ENCODE measurements around the gene MAK.
A peak's percentile ranks its signal among the peaks of the same experiment; 100 is the strongest.
"Not testable (repeated sequence)": the region's sequence is repeated elsewhere in the genome, so short reads cannot be mapped to it uniquely, and the experiment has no call there.

MAK gene, protein sequence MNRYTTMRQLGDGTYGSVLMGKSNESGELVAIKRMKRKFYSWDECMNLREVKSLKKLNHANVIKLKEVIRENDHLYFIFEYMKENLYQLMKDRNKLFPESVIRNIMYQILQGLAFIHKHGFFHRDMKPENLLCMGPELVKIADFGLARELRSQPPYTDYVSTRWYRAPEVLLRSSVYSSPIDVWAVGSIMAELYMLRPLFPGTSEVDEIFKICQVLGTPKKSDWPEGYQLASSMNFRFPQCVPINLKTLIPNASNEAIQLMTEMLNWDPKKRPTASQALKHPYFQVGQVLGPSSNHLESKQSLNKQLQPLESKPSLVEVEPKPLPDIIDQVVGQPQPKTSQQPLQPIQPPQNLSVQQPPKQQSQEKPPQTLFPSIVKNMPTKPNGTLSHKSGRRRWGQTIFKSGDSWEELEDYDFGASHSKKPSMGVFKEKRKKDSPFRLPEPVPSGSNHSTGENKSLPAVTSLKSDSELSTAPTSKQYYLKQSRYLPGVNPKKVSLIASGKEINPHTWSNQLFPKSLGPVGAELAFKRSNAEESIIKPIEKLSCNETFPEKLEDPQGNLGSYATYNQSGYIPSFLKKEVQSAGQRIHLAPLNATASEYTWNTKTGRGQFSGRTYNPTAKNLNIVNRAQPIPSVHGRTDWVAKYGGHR

DNA sequence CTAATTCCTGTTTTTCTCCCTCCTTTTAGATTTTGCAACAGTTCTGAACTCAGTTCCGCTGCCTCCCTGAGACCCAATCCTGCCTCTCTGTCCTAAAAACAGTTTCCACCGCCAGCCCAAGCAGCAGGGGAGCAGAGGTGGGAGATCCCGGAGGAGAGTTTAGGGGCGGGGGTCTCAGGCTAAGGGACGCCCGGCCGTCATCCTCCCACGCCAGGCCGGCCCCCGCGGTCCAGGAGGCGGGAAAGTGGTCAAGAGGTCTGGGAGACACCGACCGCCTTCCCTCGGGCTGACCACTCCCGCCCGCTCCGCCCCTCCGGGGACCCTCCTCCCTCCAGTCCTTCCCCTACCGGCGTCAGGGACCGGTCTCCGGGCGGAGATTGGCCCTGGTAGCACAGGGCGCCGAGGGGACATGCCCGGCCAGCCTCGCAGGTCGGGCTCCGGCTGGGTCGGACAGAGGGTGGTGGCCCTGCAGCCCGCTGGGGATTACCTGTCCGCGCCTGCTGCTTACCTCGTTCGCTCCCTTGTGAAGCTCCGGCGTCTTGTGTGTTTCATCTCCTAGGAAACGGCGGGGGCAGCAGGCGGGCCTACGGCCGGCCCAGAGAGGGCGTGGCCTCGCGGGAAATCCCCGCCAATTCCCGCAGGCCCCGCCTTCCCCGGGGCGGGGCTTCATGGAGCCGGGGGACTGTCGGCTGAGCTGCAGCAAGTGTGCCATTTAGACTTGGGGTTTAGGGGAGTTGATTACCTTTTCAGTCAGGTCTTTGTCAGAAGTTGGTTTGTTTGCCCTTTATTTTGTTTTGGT, at the start of gene MAK:
MAK (minus strand) TSS at position 545 of the 799 bp plus-strand sequence. CDS start 7,891 bp downstream, outside the sequence.
- H3K9me3 Mint-ChIP-seq, result peaks cover 3% of the 10 kb centered on the region
- TF ChIP-seq, protein P1, sequence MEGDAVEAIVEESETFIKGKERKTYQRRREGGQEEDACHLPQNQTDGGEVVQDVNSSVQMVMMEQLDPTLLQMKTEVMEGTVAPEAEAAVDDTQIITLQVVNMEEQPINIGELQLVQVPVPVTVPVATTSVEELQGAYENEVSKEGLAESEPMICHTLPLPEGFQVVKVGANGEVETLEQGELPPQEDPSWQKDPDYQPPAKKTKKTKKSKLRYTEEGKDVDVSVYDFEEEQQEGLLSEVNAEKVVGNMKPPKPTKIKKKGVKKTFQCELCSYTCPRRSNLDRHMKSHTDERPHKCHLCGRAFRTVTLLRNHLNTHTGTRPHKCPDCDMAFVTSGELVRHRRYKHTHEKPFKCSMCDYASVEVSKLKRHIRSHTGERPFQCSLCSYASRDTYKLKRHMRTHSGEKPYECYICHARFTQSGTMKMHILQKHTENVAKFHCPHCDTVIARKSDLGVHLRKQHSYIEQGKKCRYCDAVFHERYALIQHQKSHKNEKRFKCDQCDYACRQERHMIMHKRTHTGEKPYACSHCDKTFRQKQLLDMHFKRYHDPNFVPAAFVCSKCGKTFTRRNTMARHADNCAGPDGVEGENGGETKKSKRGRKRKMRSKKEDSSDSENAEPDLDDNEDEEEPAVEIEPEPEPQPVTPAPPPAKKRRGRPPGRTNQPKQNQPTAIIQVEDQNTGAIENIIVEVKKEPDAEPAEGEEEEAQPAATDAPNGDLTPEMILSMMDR (IDR thresholded peaks at IDR 0.05; ENCODE audit: unreplicated experiment in 3 of 3), result no peak
- H3K4me1 Mint-ChIP-seq, result peaks cover 12% of the 10 kb centered on the region
- H3K27ac Mint-ChIP-seq, result peak within 1 kb of the TSS in 1 of 3 experiments; percentile 72
- peak within 1 kb of the TSS; percentile 84 to 92 (median 85) for H3K4me3 Mint-ChIP-seq
- peaks cover 4% of the 10 kb centered on the region for H3K36me3 Mint-ChIP-seq (ENCODE audit: low read depth)
- H3K27me3 Mint-ChIP-seq (ENCODE audit: low read depth), result peaks cover 47% of the 10 kb centered on the region

GRCh38 chr6:10886691-10887502, 48.6 kb upstream of the MAK start, which contains the start of gene SYCP2L:
TSS of gene SYCP2L (plus strand) at chr6:10887052. CDS start at chr6:10887127, 75 bp downstream.
- Mint-ChIP-seq H3K9me3 (peaks cover 2% of the 10 kb centered on the region), H3K4me1 (peaks cover 4% of the 10 kb centered on the region), H3K27me3 (ENCODE audit: low read depth) (peaks cover 59% of the 10 kb centered on the region), H3K36me3 (ENCODE audit: low read depth) (peaks cover 24% of the 10 kb centered on the region), H3K27ac (peak within 1 kb of the TSS; percentile 85 to 90 (median 88)), H3K4me3 (peak within 1 kb of the TSS; percentile 92 to 99 (median 99))
- TF ChIP-seq, protein P1 (IDR thresholded peaks at IDR 0.05; ENCODE audit: unreplicated experiment in 3 of 3), result peak; percentile 59 to 67 (median 61)

DNA sequence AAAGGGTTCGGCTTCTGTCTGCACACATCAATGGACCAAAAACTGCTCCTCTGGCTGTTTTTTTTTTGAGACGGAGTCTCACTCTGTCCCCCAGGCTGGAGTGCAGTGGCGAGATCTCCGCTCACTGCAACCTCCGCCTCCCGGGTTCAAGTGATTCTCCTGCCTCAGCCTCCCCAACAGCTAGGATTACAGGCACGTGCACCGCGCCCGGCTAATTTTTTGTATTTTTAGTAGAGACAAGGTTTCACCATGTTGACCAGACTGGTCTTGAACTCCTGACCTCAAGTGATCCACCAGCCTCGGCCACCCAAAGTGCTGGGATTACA, 48.0 kb upstream of the MAK start:
- not testable (repeated sequence) for H3K9me3 Mint-ChIP-seq, H3K4me1 Mint-ChIP-seq
- peak overlapping the region; percentile 85 to 90 (median 88) for H3K27ac Mint-ChIP-seq
- peaks cover 64% of the 10 kb centered on the region for H3K27me3 Mint-ChIP-seq (ENCODE audit: low read depth)
- peak overlapping the region; percentile 92 to 99 (median 99) for H3K4me3 Mint-ChIP-seq
- peaks cover 18% of the 10 kb centered on the region for H3K36me3 Mint-ChIP-seq (ENCODE audit: low read depth)

DNA sequence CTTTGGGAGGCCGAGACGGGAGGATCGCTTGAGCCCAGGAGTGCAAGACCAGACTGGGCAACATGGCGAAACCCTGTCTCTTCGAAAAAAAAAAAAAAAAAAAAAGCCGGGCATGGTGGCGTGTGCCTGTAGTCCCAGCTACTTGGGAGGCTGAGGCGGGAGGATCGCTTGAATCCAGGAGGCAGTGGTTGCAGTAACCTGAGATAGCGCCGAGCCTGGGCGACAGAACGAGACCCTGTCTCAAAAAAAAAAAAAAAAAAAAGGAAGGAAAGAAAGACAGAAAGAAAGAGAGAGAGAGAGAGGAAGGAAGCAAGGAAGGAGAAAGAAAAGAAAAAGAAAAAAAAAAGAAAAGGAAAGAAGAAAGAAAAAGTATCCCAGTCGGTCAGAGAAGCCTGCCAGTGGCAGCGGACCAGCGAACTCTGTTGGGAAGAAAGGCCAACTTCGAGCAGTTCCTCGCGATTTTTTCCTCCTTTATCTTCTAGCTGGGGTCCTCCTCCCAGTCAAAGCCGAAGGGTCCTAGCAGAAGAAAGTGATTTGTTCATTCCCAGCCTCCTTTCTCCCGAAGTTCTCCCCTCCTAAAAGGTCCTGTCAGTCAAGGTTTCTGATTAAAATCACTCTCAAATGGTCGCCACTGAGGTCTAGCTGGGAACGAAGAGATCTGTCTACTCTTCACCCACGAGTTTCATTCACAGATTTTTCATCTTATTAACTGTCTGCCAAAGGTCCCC, 46.1 kb upstream of the MAK start:
- H3K27ac Mint-ChIP-seq, result no peak overlapping the region
- TF ChIP-seq, protein P1 (IDR thresholded peaks at IDR 0.05; ENCODE audit: unreplicated experiment in 3 of 3), result no peak
- H3K4me3 Mint-ChIP-seq, result peak overlapping the region in 2 of 3 experiments; percentile 34 to 48

DNA sequence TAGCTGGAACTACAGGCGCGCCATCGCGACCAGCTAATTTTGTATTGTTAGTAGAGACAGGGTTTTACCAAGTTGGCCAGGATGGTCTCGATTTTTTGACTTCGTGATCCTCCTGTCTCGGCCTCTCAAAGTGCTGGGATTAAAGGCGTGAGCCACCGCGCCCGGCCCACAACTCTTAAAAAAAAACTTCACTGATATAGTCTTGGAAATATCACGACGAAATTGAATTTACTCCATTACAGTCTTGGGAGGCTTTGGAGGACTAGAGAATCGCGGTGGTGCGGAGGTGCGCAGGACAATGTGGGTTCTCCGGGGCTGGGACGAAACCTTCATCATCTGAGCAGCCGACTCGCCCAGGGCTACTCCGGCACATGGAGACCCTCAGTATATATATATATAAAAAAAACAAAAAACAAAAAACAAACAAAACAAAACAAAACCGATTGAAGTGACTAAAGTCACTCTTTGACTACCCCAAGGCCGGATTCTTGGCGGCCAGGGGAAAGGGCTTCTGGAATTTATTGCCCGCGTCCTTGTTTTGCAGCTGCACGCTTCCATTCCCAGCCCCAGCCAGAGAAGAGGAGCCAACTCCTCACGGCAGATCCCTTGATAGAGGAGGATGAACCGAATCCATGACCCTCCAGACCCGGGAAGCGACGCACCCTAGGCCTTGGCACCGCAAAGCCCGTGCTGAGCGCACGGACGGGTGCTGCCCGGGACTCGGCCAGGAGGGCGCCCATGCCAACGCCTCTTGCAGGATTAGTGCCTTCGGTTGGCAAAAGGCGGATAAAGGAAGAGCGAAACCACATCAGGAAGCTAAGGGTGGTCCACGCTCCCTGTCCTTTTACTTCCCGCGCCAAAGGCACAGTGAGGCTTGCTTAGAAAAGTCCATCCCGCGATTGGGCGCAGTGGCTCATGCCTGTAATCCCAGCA, 45.2 kb upstream of the MAK start:
- TF ChIP-seq, protein P1 (IDR thresholded peaks at IDR 0.05; ENCODE audit: unreplicated experiment in 3 of 3), result no peak
- peak overlapping the region; percentile 12 to 34 (median 32) for H3K4me3 Mint-ChIP-seq
- H3K36me3 Mint-ChIP-seq (ENCODE audit: low read depth), result peaks cover 3% of the 10 kb centered on the region
- H3K27ac Mint-ChIP-seq, result no peak overlapping the region
- peaks cover 90% of the 10 kb centered on the region for H3K27me3 Mint-ChIP-seq (ENCODE audit: low read depth)
- H3K4me1 Mint-ChIP-seq, result peaks cover 4% of the 10 kb centered on the region
- peaks cover 3% of the 10 kb centered on the region for H3K9me3 Mint-ChIP-seq

More for the DNA sequence above, 46.1 kb upstream of the MAK start:
- H3K4me1 Mint-ChIP-seq, result peaks cover 4% of the 10 kb centered on the region
- H3K36me3 Mint-ChIP-seq (ENCODE audit: low read depth), result peaks cover 7% of the 10 kb centered on the region
- H3K9me3 Mint-ChIP-seq, result peaks cover 3% of the 10 kb centered on the region
- H3K27me3 Mint-ChIP-seq (ENCODE audit: low read depth), result peaks cover 84% of the 10 kb centered on the region

Measured in nephron (organoid).